ENCODE data around the gene ASCC1. TPM values are rescaled to one million over a fixed set of nuclear protein-coding genes. Genes with fewer than 3 reads are reported as not detected.

The ASCC1 gene
- total and polyA plus RNA-seq, 2 experiments from 2014 or later, result 31.8 to 38.7 TPM

- Histone ChIP-seq H3K27ac (no peak overlapping the region), H3K79me2 (no peaks in the 10 kb centered on the region), H3K27me3 (no peaks in the 10 kb centered on the region), H3K4me2 (no peak overlapping the region), H3K4me3 (no peak overlapping the region), H4K20me1 (ENCODE audit: insufficient read depth, poor library complexity, severe bottlenecking) (no peaks in the 10 kb centered on the region), H2AFZ (no peak overlapping the region), H3K9me2 (replicated peaks; ENCODE audit: insufficient read depth) (no peaks in the 10 kb centered on the region), H3K4me1 (ENCODE audit: insufficient read depth) (no peaks in the 10 kb centered on the region), H3K9me3 (ENCODE audit: low read depth) (no peaks in the 10 kb centered on the region), H3K36me3 (replicated peaks; ENCODE audit: insufficient read depth, low read depth) (no peaks in the 10 kb centered on the region)
- TF ChIP-seq EZH2 (IDR thresholded peaks at IDR 0.05; ENCODE audit: borderline replicate concordance) (no peak), CTCF (IDR thresholded peaks at IDR 0.05; ENCODE audit: poor library complexity) (no peak), EZH2phosphoT487 (IDR thresholded peaks at IDR 0.05; ENCODE audit: low read depth, severe bottlenecking, unreplicated experiment) (no peak)
- DNase-seq (ENCODE audit: low spot score), result no peak
- WGBS (ENCODE audit: low lambda C conversion rate, missing lambda C conversion rate), result 70% methylated on average over 3 of the region's 3 CpGs
Measured at GRCh38 chr10:72050873-72051272, 165.2 kb downstream of the ASCC1 start.

GRCh38 chr10:72049969-72050781, 165.9 kb downstream of the ASCC1 start:
- DNase-seq (ENCODE audit: low spot score), result no peak
- 89% methylated on average over 5 of the region's 5 CpGs for WGBS (ENCODE audit: low lambda C conversion rate, missing lambda C conversion rate)

GRCh38 chr10:72049472-72049871, 166.6 kb downstream of the ASCC1 start:
- DNase-seq (ENCODE audit: low spot score), result no peak
- H3K27ac ChIP-seq, result no peak overlapping the region
- no peaks in the 10 kb centered on the region for H3K27me3 ChIP-seq
- no peak overlapping the region for H3K4me2 ChIP-seq
- WGBS (ENCODE audit: low lambda C conversion rate, missing lambda C conversion rate), result 100% methylated on average over 1 of the region's 1 CpG
- no peaks in the 10 kb centered on the region for H3K79me2 ChIP-seq
- no peak overlapping the region for H3K4me3 ChIP-seq
- no peaks in the 10 kb centered on the region for H3K36me3 ChIP-seq (replicated peaks; ENCODE audit: insufficient read depth, low read depth)
- no peaks in the 10 kb centered on the region for H3K9me2 ChIP-seq (replicated peaks; ENCODE audit: insufficient read depth)
- peaks cover 9% of the 10 kb centered on the region for H3K4me1 ChIP-seq (ENCODE audit: insufficient read depth)
- H2AFZ ChIP-seq, result no peak overlapping the region
- no peaks in the 10 kb centered on the region for H4K20me1 ChIP-seq (ENCODE audit: insufficient read depth, poor library complexity, severe bottlenecking)
- no peaks in the 10 kb centered on the region for H3K9me3 ChIP-seq (ENCODE audit: low read depth)
- no peak for TF ChIP-seq EZH2phosphoT487 (IDR thresholded peaks at IDR 0.05; ENCODE audit: low read depth, severe bottlenecking, unreplicated experiment)
- no peak for TF ChIP-seq EZH2 (IDR thresholded peaks at IDR 0.05; ENCODE audit: borderline replicate concordance)
- no peak for TF ChIP-seq CTCF (IDR thresholded peaks at IDR 0.05; ENCODE audit: poor library complexity)

More at GRCh38 chr10:72049969-72050781, 165.9 kb downstream of the ASCC1 start:
- peaks cover 2% of the 10 kb centered on the region for H3K4me1 ChIP-seq (ENCODE audit: insufficient read depth)
- no peaks in the 10 kb centered on the region for H3K36me3 ChIP-seq (replicated peaks; ENCODE audit: insufficient read depth, low read depth)
- no peak overlapping the region for H3K4me2 ChIP-seq
- no peaks in the 10 kb centered on the region for H3K9me3 ChIP-seq (ENCODE audit: low read depth)
- no peak overlapping the region for H3K27ac ChIP-seq
- no peaks in the 10 kb centered on the region for H3K9me2 ChIP-seq (replicated peaks; ENCODE audit: insufficient read depth)
- H3K4me3 ChIP-seq, result no peak overlapping the region
- no peak overlapping the region for H2AFZ ChIP-seq
- H3K27me3 ChIP-seq, result no peaks in the 10 kb centered on the region
- no peaks in the 10 kb centered on the region for H3K79me2 ChIP-seq
- TF ChIP-seq EZH2 (IDR thresholded peaks at IDR 0.05; ENCODE audit: borderline replicate concordance), result no peak
- no peak for TF ChIP-seq EZH2phosphoT487 (IDR thresholded peaks at IDR 0.05; ENCODE audit: low read depth, severe bottlenecking, unreplicated experiment)
- no peak for TF ChIP-seq CTCF (IDR thresholded peaks at IDR 0.05; ENCODE audit: poor library complexity)
- no peaks in the 10 kb centered on the region for H4K20me1 ChIP-seq (ENCODE audit: insufficient read depth, poor library complexity, severe bottlenecking)
